NCI-H82 treated with DMSO at 0.1 percent for 48 hours (cell line): ENCODE results near the gene DEXI.
"Not testable (repeated sequence)": the region's sequence is repeated elsewhere in the genome, so short reads cannot be mapped to it uniquely, and the experiment has no call there.

Source experiments
- DNase-seq: peaks from one replicate; lab custom pipeline; 2025; ENCODE audit not compliant: unreplicated experiment; lab: John Stamatoyannopoulos, UW

The DEXI gene

DNA sequence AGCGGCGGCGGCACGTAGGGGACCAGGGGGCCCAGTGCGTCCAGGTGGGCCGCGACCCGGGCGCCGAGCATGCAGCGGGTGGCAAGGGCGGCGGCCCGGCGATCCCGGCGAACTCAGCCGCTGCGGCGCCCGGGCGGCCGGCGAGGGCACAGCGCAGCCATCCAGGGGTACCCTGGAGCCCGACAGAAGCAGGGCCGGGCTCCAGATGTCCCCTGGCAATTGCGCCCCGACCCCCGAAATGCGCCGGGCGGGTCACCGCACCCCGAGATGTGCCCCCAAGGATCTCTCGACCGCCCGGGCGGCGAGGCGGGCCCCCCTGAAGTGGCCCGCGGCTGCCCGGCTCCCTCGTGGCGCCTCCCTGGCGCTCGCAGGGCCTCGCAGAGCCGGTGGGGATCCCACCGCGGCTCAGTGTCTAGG, 325 bp downstream of the DEXI start:
- DNase-seq, result not testable (repeated sequence)

DNA sequence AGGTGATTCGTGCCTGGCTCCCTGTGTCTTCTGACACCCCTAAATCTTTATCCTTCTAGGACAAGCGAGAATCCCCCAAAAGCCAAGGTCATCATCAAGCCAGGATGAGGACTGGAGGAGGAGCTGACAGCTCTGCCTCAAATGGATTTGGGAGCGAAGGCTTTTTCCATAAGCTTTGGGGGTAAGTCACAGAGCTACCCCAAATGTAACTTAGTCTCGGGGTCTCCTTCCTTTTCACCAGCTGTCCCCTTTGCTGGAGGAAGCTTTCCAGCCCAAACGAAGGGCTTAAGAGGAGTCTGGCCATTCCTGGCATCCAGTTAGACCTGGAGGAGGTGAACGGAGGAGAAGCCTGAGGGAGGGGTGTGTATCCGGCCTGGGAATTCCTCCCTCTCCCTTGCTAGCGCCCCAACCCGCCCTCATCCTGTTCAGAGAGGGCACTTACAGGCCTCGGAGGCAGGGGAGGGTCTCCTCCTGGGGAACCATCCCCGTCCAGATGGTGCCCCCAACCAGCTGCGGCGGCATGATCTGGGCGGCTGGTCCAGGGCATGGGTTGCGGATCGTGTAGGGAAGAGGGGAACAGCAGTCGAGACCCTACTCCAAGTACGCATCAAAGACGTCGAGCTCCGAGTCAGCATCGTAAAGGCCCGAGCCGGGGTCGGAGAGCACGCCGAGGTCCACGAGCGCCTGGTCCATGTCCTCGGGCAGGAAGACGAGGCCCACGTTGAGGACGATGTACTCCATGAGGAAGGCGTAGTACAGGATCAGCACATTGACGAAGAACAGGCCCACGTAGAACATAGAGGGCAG, 938 bp downstream of the DEXI start:
- DNase-seq, result no peak

DNA sequence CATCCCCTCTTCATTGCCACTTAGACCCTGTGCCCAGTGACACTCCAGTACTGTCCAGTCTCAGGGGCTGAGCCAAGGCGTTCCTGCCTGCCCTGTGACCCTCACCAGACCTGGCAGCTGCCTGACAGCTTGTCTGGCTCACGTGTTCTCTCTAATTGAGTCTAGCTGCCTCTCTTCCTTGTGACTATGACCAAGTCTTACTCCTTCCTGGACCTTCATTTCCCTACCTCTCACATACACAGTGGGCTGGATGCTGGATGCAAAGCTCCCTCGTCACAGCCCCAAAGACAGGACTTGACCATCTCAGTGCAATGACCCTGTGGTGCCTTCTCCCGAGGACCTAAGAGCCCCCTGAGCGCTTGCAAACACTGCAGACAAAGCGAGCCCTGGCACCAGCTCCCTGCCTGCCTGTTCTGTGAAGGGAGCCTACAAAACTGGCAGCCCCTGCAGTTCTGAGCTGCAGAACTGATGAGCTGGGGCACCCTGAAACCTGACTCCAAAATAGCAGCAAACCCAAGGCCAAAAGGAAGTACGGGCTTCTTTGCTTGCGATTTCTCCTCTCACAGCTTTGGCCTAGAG, 1.7 kb downstream of the DEXI start:
- no peak for DNase-seq

DNA sequence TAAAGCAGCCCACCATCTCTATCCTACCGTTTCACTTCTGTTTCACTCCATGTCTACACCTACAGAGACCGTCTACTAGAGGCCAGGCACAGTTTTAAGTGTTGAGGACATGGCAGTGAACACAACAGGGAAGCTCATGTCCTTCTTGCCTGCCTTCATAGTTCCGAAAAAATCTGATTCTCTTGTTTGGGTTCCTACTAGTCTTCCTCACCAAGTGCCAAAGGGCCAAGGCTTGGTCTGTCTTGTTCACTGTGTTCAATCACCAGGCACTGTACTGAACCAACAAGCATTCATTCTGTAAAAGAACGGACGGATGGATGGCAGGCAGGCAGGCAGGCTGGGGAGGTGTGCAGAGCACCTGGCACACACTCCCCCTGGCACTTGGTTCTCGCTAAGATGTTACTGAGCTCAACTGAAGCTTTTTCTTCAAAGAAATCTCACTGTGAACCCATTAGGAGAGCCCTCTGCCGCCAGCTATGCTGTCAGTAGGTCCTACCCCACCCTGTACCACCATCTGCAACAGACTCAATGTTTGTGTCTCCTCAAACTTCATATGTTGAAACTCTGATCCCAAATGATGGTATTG, 2.5 kb downstream of the DEXI start:
- no peak for DNase-seq

DNA sequence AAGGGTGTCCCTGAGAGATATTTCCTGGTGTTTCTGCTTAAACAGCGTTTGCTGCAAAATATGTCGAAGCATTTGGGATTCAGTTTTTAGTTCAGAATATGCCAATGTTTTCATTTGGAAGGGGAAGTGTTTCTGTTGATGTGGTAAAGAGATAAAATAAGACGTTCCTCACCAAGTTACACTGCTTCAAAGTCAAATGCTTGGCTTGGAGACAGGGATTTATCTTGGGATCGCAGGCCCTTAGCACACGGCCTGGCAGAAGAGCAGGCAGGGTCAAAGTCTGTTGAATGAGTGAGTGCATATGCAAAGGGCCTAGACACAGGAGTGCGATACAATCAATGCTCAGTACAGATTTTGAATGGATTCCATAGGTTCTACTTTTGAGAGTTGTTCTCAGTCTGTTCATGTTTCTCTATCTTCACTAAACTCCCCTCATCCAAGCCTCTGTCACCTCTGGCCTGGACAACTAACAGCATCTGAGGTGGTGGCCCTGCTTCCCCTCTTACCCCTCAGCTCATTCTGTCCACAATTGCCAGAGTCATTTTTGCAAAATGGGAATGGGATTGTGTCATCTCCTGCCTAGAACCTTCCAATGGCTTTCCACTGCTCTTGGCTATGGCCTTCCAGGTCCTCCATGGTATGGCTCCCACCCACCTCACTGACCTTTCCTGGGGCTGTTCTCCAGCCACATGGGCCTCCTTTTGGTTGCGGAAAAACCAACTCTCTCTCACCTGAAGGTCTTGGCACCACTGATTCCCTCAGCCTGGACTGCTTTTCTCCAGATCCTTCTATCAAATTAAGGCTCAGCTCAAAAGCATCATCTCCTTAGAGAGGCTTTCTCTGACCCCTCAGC, 3.2 kb downstream of the DEXI start:
- no peak for DNase-seq

DNA sequence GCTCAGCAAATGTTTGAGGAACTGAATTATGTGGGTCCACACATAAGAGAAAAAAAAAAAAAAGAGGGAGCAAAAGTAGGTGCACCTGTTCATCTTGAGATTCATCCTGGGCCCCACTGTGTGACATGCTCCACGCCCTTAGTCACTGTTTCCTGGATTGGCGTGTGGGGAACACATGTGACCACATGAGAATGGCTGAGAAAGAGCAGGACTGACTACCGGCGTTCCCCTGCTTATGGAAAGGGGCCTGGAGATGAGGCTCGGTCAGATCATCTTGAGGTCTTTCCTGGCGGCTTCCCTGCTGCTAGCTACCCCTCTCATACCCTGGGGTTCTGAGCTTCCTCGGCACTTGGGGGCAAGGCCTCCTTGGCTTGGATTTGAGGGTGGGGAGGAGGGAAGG, 3.9 kb downstream of the DEXI start:
- DNase-seq, result no peak

DNA sequence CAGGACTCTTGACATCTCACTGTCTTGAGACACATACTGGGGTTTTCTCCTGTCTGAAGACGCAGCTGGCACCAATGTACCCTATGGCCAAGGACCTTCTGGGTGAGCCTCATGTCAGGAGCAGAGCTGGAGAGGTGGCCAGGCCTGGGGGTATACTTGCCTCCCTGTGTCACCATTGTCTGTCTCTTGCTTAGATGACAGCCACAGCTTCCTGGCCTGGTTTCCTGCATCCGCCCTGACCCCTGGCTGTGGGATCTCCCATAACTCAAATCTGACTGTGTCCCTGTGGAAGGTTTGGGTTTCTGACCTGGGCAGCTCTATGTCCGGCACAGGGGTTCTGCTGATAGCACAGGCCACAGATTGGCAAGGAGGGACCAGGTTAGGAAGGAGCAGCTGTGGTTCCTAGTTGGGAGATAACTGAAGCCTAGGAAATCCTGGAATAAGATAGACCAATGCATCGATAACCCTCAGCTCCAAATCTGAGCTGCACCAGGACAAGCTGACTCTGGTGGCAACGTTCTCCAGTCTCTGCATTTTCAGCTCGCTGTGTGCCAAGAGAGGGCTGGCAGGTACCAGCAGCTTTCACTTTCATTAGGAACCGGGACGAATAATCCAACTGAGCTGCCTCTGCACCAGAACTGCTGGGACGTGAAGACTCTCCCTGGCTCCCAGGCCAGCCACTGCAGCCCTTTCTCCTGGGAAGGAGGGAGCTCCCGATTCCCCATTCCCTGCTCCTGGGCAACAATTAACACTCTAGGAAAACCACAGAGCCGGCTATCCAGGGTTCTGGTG, 5.0 kb downstream of the DEXI start:
- DNase-seq, result no peak

DNA sequence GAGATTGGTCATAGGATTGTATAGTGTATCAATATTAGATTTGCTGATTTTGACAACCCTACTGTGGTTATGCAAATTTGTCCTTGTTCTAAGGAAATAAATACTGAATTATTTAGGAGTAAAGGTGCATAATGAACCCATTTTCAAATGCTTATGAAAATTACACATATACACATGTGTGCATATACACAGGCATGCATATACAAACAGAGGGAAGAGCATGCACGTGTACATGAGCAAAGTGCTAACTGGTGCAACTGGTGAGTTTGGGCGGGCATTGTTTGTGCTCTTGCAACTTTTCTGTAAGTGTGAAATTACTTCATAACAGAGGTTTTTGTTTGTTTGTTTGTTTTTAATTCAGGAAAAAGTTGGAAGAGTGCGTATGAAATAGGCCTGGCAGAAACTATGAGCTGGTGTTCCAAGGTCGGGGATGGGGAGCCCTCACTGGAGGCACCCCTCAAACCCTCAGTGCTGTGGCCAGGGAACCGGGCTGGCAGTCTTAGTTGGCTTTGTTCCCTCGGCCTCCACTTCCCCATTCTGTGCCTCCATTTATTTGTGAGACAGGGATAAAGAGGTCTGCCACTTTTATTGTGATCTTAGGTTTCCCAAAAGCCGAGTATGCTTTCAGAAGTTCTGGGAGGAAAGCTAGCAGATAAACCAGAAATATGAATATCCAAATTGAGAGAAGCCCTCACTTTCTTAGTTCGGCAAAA, 5.8 kb downstream of the DEXI start:
- DNase-seq, result no peak

DNA sequence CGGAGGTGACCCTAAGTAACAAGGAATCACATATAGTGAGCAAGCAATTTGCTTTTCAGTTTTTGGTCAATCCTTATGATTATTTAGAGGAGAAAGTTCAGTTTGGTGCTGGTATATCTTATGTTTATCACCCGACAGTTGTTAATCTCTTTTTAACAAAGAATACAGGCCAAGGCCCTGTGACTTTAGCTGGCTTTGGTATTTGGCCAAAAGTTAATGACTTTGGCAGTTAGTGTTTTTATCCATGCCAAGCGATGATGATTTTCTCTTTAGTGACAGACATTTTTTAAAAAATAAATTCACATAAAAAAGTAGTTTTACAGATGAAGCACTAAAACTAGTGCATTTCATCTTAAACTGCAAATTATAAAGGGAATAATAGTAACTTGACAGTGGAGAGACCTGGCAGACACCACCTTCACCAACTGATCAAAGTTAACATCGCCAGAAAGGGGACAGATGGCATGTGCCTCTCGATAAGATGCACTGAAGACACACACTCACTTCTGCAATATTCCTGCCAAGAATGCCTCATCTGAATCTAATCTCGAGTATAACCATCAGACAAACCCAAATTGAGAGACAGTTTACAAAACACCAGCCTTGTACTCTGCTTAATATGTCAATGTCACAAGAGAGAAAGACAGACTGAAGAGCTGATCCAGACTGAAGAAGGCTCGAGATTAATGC, 6.9 kb downstream of the DEXI start:
- DNase-seq, result no peak

DNA sequence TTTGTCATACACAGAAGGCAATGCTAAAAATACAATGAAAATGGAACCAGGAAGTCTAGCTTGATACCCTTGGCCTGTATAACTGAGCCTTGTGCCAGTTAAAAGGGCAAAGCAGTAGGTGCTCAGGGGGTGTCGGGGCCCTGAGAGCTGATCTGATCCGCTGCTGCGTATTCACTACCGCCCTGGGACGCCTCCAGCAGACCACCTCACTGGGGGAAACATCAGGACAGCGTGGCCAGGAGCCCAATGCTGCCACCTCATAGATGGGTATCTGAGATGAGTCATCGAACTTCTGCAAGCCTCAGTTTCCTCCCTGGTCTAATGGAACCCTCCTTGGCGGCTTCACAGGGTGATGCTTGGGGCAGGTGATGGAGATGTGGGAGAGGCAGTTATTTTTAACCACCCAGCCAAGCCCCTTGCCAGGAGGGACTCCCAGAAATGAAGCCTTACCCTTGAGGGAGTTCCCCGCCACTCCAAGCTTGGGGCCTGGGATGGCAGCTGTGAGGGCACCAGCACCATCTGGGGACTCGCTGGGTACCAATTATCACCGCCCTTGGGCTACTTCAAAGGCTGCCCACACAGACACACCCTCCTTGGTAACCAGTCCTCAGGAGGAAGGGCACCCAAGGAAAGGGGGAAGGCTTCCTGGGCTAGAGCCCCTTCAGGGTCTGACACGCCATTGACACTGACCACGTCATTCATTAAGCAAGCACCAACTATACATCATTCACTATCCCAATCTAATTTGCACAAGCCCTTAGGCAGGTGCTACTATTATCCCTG, 7.8 kb downstream of the DEXI start:
- no peak for DNase-seq

DNA sequence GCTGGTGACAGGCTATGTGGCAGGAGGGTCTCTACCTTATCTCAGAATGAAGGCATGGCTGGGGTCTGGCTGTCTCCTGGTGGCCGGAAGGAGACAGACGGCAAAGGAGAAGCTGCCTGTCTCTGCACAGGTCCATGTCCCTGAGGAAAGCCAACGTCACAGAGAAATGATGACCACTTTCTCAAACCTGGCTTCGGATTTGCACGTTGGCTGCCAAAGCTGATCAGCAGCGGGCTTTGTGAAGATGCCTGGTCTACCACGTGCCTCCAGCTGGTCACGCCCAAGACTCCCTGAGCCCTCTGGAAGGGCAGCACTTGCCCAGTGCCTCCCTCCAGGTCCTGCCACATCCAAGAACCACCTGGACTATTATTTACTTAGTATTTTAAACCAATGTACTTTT, 8.4 kb downstream of the DEXI start:
- DNase-seq, result no peak

DNA sequence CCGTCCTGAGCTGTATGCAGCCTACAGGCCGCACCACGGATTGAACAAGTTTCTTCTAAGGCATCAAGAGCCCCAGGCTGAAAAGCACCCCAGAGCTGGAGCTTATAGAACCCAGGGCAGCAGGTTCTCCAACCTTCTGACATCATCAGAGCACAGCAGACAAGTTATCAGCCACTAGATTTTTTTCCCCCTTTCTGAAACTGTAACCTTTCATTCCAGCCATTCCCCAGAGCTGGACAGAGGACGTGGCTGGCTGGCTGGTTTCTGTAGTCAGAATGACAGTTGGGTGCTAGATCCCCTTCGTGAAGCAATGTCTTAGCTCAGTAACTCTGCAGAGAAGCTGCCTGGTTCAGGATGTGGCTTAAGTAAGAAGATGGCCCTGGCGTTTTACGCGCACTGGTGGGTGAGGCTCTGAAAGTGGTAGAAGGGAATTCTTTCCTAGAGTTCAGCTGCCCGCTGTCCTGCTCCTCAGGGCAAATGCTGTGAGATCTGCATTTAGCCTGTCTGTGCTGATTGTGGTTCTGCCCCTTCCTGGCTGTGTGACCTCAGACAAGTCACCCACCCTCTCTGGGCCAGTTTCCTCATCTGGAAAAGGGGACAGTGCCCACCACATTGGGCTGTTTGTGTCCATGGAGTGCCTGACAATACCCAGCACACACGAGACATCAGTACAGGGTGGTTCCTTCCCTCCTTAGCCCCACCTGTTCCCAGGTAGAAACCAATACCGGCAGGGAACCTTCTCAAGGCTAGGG, 9.1 kb downstream of the DEXI start:
- no peak for DNase-seq

DNA sequence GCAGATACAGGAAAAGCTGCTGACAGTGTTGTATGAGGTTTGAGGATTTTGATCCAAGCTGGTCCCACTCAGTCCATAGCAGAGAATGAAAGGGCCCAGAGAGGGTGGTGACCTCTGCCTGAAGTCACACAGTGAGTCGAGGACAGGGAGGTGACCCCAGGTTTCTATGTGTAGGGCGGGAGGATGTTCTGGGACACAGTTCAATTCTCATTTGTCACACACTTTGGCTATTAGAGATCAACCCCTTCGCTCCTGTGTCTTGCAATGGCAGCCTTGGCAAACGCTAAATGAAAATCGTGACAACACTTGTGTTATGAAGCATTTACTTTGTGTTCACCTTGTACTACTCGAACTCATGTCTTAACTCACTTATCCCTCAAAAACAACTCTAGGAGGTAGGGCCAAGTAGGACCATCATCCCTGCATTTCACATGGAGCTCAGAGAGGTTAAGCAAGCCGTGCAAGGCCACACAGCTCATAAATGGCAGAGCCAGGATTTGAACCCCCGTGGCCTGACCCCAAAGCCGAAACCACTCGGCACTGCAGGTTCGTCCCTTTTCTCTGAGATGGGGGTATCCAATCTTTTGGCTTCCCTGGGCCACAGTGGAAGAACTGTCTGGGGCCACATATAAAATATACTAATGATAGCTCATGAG, 10.2 kb downstream of the DEXI start:
- DNase-seq, result no peak

DNA sequence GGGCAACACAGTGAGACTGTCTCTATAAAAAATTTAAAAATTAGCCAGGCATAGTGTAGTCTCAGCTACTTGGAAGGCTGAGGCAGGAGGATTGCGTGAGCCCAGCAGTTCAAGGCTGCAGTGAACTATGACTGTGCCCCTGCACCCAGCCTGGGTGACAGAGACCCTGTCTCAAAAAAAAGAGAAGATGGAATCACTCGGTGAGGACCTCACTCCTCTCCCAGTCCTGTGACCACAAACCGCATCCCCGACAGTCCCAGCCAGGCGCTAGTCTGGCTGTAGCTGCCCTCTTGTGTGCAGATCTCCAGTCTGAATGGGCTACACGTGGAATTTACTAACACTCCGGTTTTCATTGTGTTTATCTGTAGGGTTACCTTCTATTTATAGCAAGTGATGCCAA, 11.1 kb downstream of the DEXI start:
- DNase-seq, result no peak

DNA sequence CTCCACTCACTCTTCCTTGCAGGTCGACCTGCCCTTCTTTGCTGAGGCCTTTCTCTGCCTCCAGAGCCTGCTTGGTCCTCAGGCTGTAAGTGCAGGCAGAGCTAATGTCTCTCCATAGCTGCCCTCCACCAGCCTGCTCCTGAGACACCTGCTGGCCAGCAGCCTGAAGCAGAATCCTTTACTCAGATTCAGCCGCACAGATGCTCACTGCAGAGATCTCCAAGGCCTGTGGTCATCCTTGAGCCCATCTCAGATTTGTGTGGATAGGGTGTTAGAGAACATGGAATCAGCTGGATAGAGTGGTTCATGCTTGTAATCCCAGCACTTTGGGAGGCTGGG, 11.5 kb downstream of the DEXI start:
- DNase-seq, result no peak

DNA sequence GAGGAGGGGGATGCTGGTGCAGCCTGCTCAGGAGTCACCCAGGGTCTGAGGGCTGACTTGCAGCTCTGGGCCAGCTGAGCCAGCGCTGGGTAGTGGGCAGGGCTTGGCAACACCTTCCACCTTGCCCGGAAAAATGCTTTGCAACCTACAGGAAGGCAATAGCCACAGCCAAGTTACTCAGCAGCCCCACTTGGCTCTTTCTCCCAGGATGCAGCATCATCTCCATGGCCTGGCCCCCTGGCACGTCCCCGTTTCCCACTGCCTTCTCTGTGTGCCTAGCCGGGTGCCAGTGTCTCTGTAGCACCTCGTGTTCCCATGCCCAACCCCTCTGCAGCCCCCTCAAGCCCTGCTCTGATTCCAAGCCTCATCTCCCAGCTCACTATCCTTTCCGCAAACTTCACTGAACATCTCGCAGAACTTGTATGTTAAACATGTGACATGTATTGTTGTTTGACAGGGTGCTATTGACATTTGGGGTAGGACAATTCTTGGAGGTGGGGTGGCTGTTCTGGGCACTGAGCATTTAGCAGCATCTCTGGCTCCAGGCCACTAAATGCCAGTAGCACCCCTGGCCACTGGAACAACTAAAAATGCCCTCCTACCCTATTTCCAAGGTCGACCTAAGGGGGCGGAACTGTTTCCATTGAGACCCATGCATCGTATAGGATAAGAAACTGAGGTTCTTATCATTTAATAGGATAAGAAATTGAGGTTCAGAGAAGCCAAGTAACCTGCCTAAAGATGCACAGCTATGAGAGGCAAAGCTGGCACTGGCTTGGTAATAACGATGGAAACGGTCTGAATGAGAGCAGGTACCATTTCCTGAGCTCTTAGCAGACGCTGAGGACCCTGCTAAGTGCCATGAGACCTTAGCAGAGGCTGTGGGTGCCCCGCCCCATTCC, 12.2 kb downstream of the DEXI start:
- no peak for DNase-seq

DNA sequence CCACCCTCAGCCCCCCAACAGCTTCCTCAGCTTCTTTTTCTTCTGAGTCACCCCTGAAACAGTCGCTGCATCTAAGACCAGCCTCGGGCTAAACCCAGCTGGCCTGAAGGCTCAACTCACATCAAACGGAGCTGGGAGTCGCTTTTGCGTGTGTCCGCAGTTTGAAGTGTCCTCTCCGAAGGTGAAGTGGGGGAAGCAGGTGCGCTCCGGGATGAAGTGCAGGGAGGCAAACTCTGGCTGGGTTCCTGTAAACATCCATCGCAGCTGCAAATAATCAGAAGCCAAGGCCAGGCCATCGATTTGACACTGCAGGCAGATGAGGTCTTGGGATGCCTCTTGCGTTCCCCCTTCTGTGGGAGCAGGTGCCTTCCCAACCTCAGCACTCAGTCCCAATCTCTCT, 13.2 kb downstream of the DEXI start:
- DNase-seq, result not testable (repeated sequence)
